HG03520 (cell line): ENCODE data around the gene MAMDC2.

Experiments used
- ATAC-seq: cut with Tn5 transposase; IDR thresholded peaks from one replicate; pipeline ENCODE4 v1.9.1; 2021; ENCODE audit warnings: mild to moderate bottlenecking, moderate library complexity; ENCODE audit not compliant: unreplicated experiment

Gene MAMDC2

DNA sequence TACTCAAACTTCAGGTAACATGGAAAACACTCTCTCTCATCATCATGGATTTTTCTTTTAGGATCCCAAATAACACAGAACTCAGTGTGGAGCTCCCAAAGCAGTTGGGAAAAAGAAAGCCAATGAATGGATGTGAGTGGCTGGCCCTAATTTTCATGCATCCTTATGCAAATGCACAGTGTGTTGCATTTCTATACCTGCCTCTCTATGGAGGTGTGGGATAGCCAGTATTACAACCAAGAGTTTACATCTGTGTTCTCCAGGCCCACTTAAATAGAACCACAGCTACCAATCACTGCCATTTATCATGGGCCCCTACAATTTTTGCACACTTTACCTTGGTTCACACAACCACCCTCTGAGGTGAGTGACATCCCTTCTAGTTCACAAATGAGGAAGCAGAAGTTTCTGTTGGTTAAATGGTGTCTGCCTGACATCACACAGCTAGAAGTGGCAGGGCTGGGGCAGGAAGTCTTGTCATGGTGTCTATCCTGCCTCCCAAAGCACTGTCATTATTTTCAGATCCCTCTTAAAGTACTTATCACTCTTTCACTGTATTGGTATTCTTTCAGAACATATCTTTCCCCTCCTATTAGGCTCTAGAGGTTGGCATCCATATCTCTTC lies 17.3 kb downstream of the MAMDC2 start:
- ATAC-seq: peak; percentile 94

DNA sequence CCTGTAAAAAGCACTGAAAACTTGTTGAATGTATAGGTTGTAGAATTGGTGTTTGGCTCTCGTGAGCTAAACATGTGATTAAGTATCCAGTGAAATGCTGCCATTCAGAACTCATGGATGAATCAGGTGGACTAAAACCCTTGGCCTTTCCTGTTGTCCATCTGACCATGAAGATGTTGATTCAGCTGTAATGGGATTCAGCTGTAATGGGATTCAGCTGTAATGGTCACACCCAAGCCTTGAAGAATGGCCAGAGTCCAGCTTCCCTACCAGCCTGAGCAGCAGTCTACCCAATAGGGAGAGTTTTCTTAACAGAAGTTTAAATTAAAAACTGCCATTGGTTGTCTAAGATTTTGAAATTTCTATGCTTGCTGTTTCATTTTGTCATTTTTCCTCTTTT lies 18.1 kb downstream of the MAMDC2 start:
- ATAC-seq: no peak

DNA sequence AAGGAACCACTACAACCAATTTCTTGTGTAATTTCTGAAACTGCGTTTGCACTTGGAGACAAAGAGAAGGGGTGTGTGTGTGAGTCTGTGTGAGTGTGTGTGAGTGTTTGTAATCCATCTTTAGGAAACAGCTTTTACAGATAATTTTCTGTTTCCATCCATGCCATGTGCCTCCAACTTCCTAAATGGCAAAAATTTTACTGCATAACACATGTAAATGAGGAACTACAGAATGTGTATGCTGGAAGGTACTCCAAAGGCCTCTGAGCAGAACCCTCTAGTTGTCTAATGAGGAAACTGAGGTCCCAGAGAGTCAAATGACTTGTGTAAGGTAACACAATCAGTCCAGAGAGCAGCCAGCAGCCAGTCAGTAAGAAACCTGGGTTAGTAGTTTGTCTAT lies 20.8 kb downstream of the MAMDC2 start:
- no peak for ATAC-seq

DNA sequence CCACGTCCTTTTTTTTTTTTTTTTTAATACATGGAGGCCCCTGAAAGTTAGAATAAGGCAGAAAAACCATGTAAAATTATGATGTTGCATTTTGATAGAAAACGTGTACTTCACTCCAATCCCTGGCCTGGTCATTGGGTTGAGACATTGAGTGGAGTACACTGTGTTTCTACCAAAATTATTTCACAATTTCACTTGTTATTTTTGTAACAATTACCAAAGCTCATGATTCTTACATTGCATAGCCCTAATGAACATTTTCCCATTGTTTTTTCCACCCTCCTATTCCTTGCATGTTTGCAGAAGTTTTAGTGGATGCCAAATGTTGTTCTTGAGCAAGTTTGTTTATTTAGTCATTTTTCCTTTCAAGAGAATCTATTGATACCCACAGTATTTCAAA lies 21.9 kb downstream of the MAMDC2 start:
- no peak for ATAC-seq

DNA sequence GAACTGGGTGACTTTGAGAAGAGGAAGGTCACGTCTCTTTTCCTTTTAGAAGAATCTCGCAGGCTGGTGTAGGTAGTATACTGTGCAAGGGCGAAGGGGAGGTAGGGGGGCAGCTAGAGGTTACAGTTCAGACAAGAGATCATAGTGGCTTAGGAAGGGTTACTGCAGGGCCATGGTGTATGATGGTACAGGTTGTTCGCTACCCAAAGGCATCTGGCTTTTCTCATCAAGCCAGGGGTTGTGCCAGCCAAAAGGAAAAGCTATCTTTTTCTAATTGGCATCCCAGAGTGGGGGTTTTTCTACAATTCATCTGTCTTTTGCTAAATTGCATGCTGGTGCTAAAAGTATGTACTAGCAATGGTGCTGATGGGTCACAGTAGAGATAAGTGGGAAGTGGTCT lies 22.8 kb downstream of the MAMDC2 start:
- no peak for ATAC-seq

DNA sequence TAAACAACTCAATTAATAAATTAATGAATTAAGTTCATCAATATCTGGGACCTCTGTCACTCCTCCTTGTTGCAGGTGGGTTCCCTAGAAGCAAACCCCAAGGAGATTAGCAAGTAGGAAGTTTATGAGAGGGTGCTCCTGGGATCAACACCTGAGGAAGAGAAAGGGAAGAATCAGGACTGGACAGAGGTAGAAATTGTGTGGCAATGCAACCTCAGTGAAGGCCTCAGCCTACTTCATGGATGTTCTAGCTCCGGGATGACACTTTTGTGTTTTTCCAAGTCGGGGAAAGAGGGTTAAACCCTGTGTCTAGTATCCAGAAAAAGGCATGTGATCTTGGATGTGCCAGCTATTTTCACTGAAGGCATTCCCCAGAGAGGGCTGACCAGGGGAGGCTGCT lies 23.2 kb downstream of the MAMDC2 start:
- no peak for ATAC-seq

DNA sequence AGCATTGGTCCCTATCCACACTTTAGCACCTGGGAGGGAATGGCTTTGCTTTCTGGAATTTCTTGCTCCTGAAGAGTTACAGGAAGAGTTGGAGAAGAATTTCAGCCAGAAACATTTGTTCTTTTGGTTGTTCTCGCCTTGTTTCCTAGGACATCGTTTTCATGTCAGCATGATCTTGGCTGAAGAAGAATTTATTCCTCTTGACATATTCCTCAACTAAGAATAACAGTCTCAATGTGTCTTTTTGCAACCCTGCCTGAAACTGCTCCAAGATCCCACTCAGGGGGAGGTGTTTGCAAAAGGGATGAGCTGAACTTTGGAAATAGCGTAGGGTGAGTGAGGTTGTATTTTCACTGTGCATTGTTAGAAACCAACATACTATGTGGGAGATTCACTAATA lies 26.1 kb downstream of the MAMDC2 start:
- no peak for ATAC-seq

DNA sequence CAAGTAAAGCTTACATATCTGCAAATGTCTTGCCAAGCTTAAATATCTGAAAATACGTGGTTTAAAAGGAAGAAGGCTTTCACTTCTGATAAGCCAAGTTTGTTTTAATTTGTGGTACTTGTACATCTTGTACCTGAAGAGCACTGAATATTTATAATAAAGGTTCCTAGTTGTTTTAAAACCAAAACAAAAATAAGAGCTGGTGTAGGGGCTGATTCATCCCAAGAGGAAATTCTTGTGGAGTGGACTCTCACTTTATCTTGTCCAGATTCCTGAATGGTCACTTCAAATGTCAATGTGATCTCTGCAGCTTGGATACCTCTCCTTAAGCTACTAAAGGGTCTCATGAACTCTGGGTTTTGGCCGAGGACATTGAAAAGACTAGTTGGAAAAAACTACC lies 29.5 kb downstream of the MAMDC2 start:
- ATAC-seq: no peak

DNA sequence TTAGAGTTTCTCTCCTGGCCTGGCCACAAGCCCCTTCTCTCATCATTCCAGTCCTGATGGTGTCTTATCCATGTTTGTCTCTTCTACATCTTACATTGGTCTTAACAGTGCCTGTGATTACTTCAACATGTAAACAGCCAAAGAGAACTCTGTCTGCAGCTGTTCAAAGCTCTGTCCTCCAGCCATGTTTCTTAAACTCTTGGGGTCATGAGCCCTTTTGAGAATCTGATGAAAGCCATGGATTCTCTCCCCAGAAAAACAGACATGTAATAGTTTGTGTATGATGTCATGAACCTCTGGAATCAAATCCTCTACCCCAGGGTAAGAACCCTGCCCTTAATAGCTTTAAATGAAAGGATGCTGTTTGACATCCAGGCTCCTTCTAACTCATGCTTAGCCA lies 30.1 kb downstream of the MAMDC2 start:
- ATAC-seq: no peak

DNA sequence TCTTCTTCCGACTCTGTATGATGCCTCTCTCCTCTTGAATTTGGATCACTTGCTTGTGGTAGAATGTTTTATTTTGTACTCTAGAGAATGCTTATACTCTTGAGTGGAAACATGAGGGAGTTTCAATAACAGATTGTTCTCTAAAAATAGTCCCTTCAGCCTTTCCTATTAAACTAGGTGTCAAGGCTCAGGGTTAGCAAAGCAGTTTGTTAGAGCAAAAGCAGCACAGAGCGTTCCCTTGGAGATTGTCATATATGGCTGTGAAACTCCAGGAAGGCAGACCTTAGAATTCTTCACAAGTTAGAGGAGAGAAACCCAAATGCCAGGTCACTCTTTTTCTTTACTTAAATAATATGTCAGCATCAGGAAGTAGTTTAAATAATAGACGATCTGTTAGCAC lies 33.0 kb downstream of the MAMDC2 start:
- ATAC-seq: no peak

DNA sequence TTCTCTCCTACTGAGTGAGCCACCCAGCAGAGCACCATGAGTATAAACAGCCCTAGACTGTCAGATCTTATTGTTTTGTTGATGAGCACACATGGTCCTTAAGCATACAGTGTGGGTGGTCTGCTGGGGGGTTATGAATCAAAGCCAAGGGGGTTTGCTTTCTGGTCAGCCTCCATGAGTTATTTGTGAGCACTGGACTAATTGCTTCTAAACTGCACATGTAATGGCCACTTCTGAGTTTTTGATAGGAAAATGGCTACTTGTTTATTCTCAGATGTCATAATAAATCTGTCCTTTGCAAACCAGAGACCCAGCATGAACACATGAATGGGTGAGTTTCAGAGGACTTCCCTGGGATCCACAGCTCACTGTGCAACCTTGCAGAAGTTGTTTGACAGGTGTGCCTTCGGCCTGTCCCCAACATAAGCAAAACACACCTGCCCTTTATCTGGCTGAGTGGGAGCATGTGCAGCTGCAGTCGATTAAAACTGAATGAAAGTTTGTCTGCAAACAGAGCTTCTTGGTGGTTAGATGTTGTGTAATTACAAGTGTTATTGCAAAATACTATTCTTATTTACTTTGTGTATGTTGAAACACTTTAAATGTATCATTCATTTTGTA lies 35.9 kb downstream of the MAMDC2 start:
- ATAC-seq: no peak

DNA sequence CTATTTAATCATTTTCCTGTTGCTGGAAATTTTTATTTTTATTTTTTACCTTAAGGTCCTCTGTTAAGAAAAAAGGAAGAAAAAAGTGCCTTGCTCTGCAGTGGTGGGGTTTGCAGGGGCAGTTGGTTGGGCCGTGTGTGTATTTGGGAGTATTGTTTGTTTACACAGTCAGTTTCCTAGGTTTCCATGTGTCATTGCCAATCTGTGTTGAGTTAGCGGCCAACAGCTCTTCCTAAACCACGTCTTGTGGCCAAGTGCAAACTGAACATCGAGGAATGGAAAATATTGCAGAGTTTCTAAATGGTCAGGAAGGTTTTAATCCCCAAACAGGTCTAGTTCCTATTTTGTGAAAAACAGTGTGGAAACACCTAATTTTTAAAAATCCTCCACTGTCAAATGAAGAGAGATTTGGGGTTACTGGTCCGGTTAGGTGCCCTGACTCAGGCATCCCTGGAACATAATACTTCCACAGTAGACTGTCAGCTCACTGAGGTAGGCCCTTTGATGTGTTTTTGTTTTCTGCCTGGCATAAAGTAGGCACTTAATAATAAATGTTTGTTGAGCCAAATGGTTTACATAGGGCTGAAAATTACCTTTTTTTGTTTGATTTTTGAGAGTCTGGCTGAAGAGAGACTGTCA lies 37.0 kb downstream of the MAMDC2 start:
- ATAC-seq: no peak

DNA sequence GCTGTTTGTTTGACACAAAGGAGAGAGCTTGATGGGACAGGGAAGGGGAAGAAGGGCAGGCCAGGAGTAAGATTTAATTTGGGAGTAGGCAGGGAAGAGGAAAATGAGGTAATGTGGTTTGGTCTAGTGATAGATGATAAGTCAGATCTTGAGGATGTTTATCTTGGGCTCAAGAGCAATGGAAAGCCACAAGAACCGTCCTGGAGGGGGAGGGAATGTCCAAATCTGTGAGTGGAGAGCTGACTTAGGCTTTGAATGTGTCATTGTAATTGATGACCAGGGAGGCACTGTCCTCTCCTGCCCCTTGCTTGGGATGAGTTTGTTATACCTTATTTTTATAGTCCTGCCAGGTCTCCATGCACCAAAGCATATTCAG lies 37.5 kb downstream of the MAMDC2 start:
- ATAC-seq: no peak

DNA sequence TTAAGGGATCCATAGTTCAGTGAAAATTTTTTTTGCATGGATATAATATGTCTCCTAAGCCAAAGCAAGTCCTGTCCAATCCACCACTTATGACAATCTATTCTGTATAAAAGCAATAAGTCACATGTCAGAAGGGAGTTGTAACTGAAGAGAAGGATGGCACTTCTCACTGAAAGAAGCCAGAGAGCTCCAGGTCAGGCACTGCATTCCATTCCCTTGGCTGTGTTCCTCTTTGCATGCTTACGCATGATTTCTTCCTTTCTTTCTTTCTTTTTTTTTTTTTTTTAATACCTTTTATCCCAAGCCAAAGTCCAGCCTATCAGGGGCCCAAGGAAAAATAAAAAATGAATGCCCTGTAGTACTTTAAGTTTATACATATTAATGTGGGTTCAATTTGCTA lies 39.8 kb downstream of the MAMDC2 start:
- no peak for ATAC-seq

DNA sequence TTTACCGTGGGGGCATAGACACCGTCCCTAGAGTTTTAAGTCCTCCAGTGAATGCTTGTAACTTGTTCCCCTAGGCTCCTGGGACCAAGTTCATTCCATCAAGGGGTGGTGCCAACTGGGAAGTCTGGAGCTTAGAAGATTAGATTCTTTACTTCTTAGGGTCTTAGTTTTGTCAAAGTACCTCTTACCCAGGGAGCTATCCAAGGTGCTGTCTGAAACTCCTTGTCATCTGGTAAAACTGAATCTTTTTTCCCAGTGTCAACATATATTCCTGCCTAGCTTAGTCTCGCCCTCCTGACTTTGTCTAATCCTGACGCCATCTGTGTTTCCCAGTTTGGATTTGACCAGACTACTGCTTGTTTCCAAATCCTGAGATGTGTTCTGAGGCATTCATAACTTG lies 41.6 kb downstream of the MAMDC2 start:
- ATAC-seq: no peak

DNA sequence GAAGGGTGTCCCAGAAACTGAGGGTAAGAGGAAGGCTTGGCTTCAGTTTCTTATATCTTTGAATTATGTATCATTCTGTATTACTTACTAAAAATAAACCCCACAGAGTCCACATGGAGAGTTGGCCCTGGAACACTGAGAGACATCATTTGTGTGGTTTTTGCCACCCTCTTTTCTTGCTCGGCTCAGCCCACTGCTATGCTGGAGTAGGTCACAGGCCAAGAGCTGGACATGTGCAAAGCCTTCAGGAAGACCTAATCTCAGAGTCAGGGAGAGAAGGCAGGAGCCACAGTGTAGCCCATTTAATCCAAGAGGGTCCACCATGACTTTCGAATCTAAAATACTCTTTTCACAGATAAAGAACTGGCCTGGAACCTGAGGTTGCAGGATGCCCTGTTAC lies 47.5 kb downstream of the MAMDC2 start:
- no peak for ATAC-seq

DNA sequence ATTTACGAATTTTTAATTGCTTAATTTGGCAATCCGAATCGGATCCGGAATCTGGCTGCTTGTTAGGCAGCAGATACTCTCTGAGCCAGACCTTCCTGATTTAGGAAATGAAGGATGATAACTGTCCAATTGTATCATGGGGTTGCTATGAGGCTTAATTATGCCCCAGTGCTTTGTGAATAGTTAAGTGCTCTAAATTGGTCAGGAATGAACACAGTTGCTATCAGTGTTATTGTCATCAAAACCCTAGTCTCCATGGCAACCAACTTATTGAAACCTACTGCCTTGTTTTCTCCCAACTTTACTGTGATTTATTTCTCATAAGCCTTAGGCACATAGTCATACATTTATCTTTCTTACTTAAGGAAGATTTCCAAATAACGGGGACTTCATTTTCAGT lies 47.9 kb downstream of the MAMDC2 start:
- no peak for ATAC-seq

DNA sequence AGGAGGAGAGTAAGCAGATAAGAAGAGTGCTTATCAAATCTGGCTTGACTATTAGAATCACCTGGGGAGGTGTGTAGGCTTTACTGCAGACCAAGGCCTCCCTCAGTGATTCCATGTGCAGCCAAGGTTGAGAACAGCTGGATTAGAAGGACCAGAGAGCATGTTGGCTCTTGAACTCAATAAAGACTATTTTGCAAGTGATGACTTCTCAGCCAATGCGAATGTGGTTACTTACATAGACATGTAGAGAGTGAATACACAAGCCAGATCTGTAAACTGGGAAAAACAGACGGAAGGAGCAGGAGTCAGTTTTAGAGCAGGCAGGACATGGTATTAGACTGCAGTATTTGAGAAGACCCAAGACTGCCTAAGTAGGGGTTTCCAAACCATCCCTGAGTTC lies 48.5 kb downstream of the MAMDC2 start:
- no peak for ATAC-seq

DNA sequence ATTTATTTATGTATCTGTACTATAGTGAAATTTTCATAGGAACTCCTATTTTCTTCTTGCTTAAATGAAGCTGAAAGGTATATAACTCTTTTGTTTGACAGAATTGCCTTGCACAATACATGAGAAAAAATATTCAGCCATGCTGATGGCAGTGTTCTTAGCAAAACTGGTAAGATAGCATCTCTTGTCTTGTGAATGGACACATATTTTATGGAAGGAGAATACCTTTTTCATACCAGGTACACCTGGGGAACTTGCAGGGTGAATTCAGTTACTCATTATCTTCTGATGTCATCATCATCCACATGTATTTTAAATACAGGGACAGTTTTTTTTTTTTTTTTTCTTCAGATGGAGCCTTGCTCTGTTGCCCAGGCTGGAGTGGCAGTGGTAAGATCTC lies 49.4 kb downstream of the MAMDC2 start:
- ATAC-seq: no peak

DNA sequence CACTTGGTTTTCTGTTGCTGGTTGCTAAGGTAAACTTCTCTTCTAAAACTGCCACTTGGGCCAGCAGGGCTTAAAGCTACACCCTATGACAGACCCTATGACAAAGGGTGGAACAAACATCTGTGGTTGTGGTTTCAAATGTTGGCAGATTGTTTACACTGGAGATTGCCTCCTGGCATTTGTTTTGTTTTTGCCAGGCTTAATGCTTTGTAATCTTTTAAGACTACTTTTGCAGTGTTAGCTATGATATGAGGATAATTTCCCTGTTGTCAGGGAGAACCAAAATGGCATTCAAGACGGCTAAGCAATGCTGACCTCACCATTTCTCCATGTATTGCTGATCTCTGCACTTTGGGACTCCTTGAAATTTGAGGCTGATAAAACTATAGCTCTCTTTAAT lies 50.3 kb downstream of the MAMDC2 start:
- no peak for ATAC-seq

DNA sequence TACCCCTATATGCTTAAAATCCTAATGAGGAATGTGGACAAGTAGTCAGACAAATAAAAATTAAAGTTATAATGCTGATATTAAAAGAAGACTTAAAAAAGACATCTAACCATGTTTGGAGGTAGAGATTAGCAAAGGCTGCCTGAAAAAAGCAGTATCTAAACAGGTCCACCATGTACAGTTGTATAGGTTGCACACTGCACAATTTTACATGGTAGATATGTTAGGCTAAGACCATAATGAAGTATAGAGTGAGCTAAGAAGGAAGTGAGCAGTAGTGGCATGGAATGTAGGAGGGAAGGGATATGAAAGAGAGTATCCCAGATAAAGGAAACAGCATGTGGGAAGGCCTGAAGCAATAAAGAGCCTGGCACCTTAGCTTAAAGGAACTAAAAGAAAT lies 51.1 kb downstream of the MAMDC2 start:
- no peak for ATAC-seq

DNA sequence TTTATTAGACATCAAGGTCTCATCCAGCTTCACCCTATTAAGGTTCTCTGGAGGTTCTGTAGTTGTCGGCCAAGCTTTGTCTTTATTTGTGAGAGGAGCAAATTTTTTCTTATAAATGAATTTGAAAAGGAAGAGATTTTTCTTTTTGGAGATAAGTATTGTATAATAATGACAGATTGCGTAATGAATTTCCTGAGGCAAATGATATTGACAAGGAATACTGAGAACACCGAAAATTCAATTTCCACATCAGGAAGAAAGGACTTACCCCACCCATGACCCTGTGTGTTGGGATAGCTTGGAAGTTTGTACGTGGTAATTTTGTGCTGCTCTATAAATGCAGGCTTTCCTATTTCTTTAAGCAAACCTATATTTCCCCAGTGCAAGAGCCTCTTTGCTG lies 53.5 kb downstream of the MAMDC2 start:
- no peak for ATAC-seq

DNA sequence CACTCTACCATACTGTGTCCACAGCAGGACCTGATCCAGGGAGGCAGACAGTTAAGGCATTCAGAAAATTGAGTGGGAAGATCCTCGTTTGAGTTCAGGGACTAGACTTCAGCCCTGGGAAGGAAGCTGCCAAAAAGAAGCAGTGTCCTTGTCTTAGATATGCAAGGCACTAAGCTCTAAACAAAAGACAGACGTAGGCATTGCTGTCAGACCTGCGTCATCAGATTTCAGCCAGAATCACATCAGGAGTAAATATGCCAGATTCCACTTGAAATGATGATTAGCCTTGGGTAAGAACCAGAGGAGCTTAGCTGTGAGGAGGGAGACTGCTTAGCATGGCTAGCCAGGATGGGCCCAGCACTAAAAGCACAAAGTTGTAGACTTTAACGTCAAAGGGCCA lies 56.7 kb downstream of the MAMDC2 start:
- no peak for ATAC-seq
